ENCODE measurements around the gene NANS. TPM values are rescaled to one million over a fixed set of nuclear protein-coding genes. Genes with fewer than 3 reads are reported as not detected.

Gene NANS
- total and polyA plus RNA-seq, 2 of the 8 experiments (the other 6 are each of a cell fraction or from before 2014, with no cell fraction given) = 56.5 to 67.3 TPM

GRCh38 chr9:98049288-98050072 is 7.1 kb upstream of the NANS start (continued):
- TF ChIP-seq, protein P1, sequence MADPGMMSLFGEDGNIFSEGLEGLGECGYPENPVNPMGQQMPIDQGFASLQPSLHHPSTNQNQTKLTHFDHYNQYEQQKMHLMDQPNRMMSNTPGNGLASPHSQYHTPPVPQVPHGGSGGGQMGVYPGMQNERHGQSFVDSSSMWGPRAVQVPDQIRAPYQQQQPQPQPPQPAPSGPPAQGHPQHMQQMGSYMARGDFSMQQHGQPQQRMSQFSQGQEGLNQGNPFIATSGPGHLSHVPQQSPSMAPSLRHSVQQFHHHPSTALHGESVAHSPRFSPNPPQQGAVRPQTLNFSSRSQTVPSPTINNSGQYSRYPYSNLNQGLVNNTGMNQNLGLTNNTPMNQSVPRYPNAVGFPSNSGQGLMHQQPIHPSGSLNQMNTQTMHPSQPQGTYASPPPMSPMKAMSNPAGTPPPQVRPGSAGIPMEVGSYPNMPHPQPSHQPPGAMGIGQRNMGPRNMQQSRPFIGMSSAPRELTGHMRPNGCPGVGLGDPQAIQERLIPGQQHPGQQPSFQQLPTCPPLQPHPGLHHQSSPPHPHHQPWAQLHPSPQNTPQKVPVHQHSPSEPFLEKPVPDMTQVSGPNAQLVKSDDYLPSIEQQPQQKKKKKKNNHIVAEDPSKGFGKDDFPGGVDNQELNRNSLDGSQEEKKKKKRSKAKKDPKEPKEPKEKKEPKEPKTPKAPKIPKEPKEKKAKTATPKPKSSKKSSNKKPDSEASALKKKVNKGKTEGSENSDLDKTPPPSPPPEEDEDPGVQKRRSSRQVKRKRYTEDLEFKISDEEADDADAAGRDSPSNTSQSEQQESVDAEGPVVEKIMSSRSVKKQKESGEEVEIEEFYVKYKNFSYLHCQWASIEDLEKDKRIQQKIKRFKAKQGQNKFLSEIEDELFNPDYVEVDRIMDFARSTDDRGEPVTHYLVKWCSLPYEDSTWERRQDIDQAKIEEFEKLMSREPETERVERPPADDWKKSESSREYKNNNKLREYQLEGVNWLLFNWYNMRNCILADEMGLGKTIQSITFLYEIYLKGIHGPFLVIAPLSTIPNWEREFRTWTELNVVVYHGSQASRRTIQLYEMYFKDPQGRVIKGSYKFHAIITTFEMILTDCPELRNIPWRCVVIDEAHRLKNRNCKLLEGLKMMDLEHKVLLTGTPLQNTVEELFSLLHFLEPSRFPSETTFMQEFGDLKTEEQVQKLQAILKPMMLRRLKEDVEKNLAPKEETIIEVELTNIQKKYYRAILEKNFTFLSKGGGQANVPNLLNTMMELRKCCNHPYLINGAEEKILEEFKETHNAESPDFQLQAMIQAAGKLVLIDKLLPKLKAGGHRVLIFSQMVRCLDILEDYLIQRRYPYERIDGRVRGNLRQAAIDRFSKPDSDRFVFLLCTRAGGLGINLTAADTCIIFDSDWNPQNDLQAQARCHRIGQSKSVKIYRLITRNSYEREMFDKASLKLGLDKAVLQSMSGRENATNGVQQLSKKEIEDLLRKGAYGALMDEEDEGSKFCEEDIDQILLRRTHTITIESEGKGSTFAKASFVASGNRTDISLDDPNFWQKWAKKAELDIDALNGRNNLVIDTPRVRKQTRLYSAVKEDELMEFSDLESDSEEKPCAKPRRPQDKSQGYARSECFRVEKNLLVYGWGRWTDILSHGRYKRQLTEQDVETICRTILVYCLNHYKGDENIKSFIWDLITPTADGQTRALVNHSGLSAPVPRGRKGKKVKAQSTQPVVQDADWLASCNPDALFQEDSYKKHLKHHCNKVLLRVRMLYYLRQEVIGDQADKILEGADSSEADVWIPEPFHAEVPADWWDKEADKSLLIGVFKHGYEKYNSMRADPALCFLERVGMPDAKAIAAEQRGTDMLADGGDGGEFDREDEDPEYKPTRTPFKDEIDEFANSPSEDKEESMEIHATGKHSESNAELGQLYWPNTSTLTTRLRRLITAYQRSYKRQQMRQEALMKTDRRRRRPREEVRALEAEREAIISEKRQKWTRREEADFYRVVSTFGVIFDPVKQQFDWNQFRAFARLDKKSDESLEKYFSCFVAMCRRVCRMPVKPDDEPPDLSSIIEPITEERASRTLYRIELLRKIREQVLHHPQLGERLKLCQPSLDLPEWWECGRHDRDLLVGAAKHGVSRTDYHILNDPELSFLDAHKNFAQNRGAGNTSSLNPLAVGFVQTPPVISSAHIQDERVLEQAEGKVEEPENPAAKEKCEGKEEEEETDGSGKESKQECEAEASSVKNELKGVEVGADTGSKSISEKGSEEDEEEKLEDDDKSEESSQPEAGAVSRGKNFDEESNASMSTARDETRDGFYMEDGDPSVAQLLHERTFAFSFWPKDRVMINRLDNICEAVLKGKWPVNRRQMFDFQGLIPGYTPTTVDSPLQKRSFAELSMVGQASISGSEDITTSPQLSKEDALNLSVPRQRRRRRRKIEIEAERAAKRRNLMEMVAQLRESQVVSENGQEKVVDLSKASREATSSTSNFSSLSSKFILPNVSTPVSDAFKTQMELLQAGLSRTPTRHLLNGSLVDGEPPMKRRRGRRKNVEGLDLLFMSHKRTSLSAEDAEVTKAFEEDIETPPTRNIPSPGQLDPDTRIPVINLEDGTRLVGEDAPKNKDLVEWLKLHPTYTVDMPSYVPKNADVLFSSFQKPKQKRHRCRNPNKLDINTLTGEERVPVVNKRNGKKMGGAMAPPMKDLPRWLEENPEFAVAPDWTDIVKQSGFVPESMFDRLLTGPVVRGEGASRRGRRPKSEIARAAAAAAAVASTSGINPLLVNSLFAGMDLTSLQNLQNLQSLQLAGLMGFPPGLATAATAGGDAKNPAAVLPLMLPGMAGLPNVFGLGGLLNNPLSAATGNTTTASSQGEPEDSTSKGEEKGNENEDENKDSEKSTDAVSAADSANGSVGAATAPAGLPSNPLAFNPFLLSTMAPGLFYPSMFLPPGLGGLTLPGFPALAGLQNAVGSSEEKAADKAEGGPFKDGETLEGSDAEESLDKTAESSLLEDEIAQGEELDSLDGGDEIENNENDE (IDR thresholded peaks at IDR 0.05; ENCODE audit: insufficient replicate concordance, low read length) = no peak
- TF ChIP-seq MAX (IDR thresholded peaks at IDR 0.05) (no peak), TAF7 (optimal IDR thresholded peaks at IDR 0.05; ENCODE audit: borderline replicate concordance, low read depth, low read length) (no peak)
